H1 (cell line): ENCODE results near the gene DYNC1I1. TPM values are rescaled to one million over a fixed set of nuclear protein-coding genes. Genes with fewer than 3 reads are reported as not detected.

Experiments
- CTCF ChIA-PET: fragments of 300-600 bp; sonication (Branson Sonifier 250); formaldehyde crosslinking; loops from one replicate; lab custom pipeline; 2021; ENCODE audit not compliant: partially characterized antibody; lab: Charles Lee
- POLR2A ChIA-PET: fragments of 300-600 bp; sonication (Branson Sonifier 250); formaldehyde crosslinking; loops from one replicate; lab custom pipeline; 2021; ENCODE audit warnings: inconsistent platforms; ENCODE audit not compliant: partially characterized antibody; lab: Charles Lee
- DNase-seq, 2 experiments: peaks; one replicate each; pipeline versions ENCODE4 v3.0.0 to v3.0.0-alpha.2; 2010 to 2022; ENCODE audit warnings: low spot score in 2 of 2, low read depth in 1 of 2, mixed read lengths in 1 of 2
- FAIRE-seq: peaks from 2 replicates; lab custom pipeline; 2011; peaks lifted over from hg19 to GRCh38; lab: Jason Lieb, UNC
- H2AFZ ChIP-seq: 2 replicates; pipeline ENCODE4 v1.8.1; 2012; ENCODE audit warnings: low read length, inconsistent platforms
- H2AK5ac ChIP-seq: 2 replicates; pipeline ENCODE4 v1.6.1; 2013; ENCODE audit warnings: low read depth, low read length
- H2BK120ac ChIP-seq: replicated peaks from 2 replicates; pipeline ENCODE3; 2013; ENCODE audit warnings: low read depth, low read length, inconsistent platforms
- H2BK12ac ChIP-seq: 2 replicates; pipeline ENCODE4 v1.6.1; 2013; ENCODE audit warnings: low read depth, low read length
- H2BK15ac ChIP-seq: 2 replicates; pipeline ENCODE4 v1.6.1; 2013; ENCODE audit warnings: low read length
- H2BK20ac ChIP-seq: 2 replicates; pipeline ENCODE4 v1.6.1; 2013; ENCODE audit warnings: low read length
- H2BK5ac ChIP-seq: 2 replicates; pipeline ENCODE4 v1.6.1; 2013; ENCODE audit warnings: low read depth, low read length
- H3K14ac ChIP-seq: 2 replicates; pipeline ENCODE4 v1.6.1; 2013; ENCODE audit warnings: inconsistent platforms; ENCODE audit not compliant: insufficient read length
- H3K18ac ChIP-seq: 2 replicates; pipeline ENCODE4 v1.6.1; 2013; ENCODE audit warnings: low read length; ENCODE audit errors: extremely low read depth
- H3K23ac ChIP-seq: 2 replicates; pipeline ENCODE4 v1.6.1; 2013; ENCODE audit warnings: inconsistent platforms; ENCODE audit not compliant: insufficient read length
- H3K23me2 ChIP-seq: 2 replicates; pipeline ENCODE4 v1.6.1; 2013; ENCODE audit warnings: low read depth, low read length
- H3K27ac ChIP-seq: 2 replicates; pipeline ENCODE4 v1.6.1; 2011; ENCODE audit warnings: low read depth, low read length, inconsistent platforms
- H3K27me3 ChIP-seq, 4 experiments: replicated peaks in 1 of 4; 1 replicate in 1 of 4; 2 replicates in 3 of 4; pipeline versions ENCODE4 v1.6.1 to v1.8.1; 2011 to 2013; ENCODE audit warnings: low read length in 3 of 4, mild to moderate bottlenecking in 3 of 4, inconsistent platforms in 2 of 4, mixed read lengths in 2 of 4, moderate library complexity in 1 of 4; ENCODE audit not compliant: control insufficient read depth in 3 of 4, insufficient read depth in 3 of 4; ENCODE audit errors: extremely low read depth in 1 of 4
- H3K36me3 ChIP-seq, 4 experiments: 2 replicates each; pipeline versions ENCODE4 v1.6.1 to v1.8.1; 2011 to 2013; ENCODE audit warnings: mild to moderate bottlenecking in 4 of 4, low read length in 3 of 4, moderate library complexity in 2 of 4, control low read depth in 1 of 4, inconsistent platforms in 1 of 4; ENCODE audit not compliant: insufficient read depth in 4 of 4, control insufficient read depth in 2 of 4
- H3K4ac ChIP-seq: replicated peaks from 2 replicates; pipeline ENCODE3; 2013; ENCODE audit warnings: low read length, low read depth, mixed read lengths, inconsistent platforms; ENCODE audit not compliant: insufficient read length
- H3K4me1 ChIP-seq, 4 experiments: replicated peaks in 1 of 4; 1 replicate in 1 of 4; 2 replicates in 3 of 4; pipeline versions ENCODE4 v1.6.1 to v1.8.1; 2011 to 2013; ENCODE audit warnings: low read length in 3 of 4, inconsistent platforms in 2 of 4, mixed read lengths in 1 of 4; ENCODE audit not compliant: insufficient read depth in 4 of 4, control insufficient read depth in 3 of 4
- H3K4me2 ChIP-seq, 2 experiments: 2 replicates each; pipeline versions ENCODE4 v1.6.1 to v1.8.1; 2011 to 2013; ENCODE audit warnings: low read depth in 2 of 2, low read length in 2 of 2, control low read depth in 1 of 2, inconsistent platforms in 1 of 2, mild to moderate bottlenecking in 1 of 2; ENCODE audit not compliant: insufficient read depth in 1 of 2
- H3K4me3 ChIP-seq, 4 experiments: fragments of 200-600, 300-600 bp in 1 of 4; sonication (generic), shearing (Covaris generic), sonication (Bioruptor Twin) in 1 of 4; 2 replicates each; pipeline versions ENCODE4 v1.5.1 to v1.8.1; 2011 to 2016; ENCODE audit warnings: low read length in 4 of 4, low read depth in 3 of 4, control low read depth in 2 of 4, inconsistent platforms in 2 of 4, mild to moderate bottlenecking in 2 of 4, mixed read lengths in 1 of 4, moderate library complexity in 1 of 4; ENCODE audit not compliant: insufficient read depth in 2 of 4; ENCODE audit errors: extremely low read depth in 1 of 4
- H3K56ac ChIP-seq: replicated peaks from 2 replicates; pipeline ENCODE3; 2013; ENCODE audit warnings: low read depth, mild to moderate bottlenecking, mixed read lengths, low read length, inconsistent platforms; ENCODE audit not compliant: insufficient read length
- H3K79me1 ChIP-seq: 2 replicates; pipeline ENCODE4 v1.6.1; 2013; ENCODE audit warnings: low read depth, low read length, control low read depth
- H3K79me2 ChIP-seq, 2 experiments: 2 replicates each; pipeline versions ENCODE4 v1.6.1 to v1.8.1; 2012 to 2013; ENCODE audit warnings: low read length in 2 of 2, mild to moderate bottlenecking in 2 of 2, inconsistent platforms in 1 of 2; ENCODE audit not compliant: insufficient read depth in 2 of 2, control insufficient read depth in 1 of 2
- H3K9ac ChIP-seq, 4 experiments: replicated peaks in 1 of 4; 1 replicate in 1 of 4; 2 replicates in 3 of 4; pipeline versions ENCODE4 v1.6.1 to v1.8.1; 2011 to 2013; ENCODE audit warnings: low read depth in 3 of 4, low read length in 3 of 4, control low read depth in 2 of 4, mild to moderate bottlenecking in 2 of 4, moderate library complexity in 2 of 4, inconsistent platforms in 1 of 4; ENCODE audit errors: extremely low read depth in 1 of 4
- H3K9me3 ChIP-seq, 2 experiments: 2 replicates each; pipeline versions ENCODE4 v1.6.1 to v1.8.1; 2012 to 2013; ENCODE audit warnings: mild to moderate bottlenecking in 2 of 2, moderate library complexity in 2 of 2, control low read depth in 1 of 2, inconsistent platforms in 1 of 2, low read depth in 1 of 2, low read length in 1 of 2, mixed read lengths in 1 of 2; ENCODE audit not compliant: insufficient read depth in 2 of 2
- H4K20me1 ChIP-seq, 2 experiments: replicated peaks in 1 of 2; 2 replicates each; pipeline versions ENCODE3 to v1.8.1; 2011 to 2013; ENCODE audit warnings: inconsistent platforms in 2 of 2, low read length in 2 of 2, mild to moderate bottlenecking in 1 of 2; ENCODE audit not compliant: insufficient read depth in 2 of 2, control insufficient read depth in 1 of 2
- H4K5ac ChIP-seq: 2 replicates; pipeline ENCODE4 v1.6.1; 2013; ENCODE audit warnings: low read length, low read depth, mixed read lengths, inconsistent platforms; ENCODE audit not compliant: insufficient read length
- H4K8ac ChIP-seq: 2 replicates; pipeline ENCODE4 v1.8.0; 2013; ENCODE audit warnings: mild to moderate bottlenecking, moderate library complexity, low read length, inconsistent platforms; ENCODE audit not compliant: insufficient read depth; ENCODE audit errors: extremely low read depth
- H4K91ac ChIP-seq: replicated peaks from 2 replicates; pipeline ENCODE3; 2013; ENCODE audit warnings: low read length, mixed read lengths, inconsistent platforms; ENCODE audit not compliant: insufficient read length
- TAF7 ChIP-seq: optimal IDR thresholded peaks from 2 replicates; pipeline ENCODE3; 2011; ENCODE audit warnings: low read depth, mild to moderate bottlenecking, inconsistent platforms, low read length, moderate library complexity, borderline replicate concordance
- WGBS, 2 experiments: shearing (Covaris generic) in 1 of 2; methylation state at CpG; one replicate each; pipeline versions ENCODE4 v1.1.6 to v1.1.7; 2013 to 2015; ENCODE audit warnings: low lambda C conversion rate in 2 of 2, mixed read lengths in 2 of 2, inconsistent platforms in 1 of 2, low coverage in 1 of 2, missing lambda C conversion rate in 1 of 2; ENCODE audit not compliant: insufficient replicate concordance in 2 of 2, insufficient coverage in 1 of 2, insufficient read length in 1 of 2; ENCODE audit errors: extremely low coverage in 1 of 2, missing lambda C conversion rate in 1 of 2; 5-methylcytosine and 5-hydroxymethylcytosine counted together
- polyA plus RNA-seq, 7 experiments: library from polyadenylated mRNA; depleted of rRNA in 3 of 7; stranded (reverse) in 5 of 7; unstranded in 2 of 7; fragments of >200 nt in 5 of 7; fragments of 200-250 nt in 2 of 7; gene quantifications; 1 replicate in 5 of 7; 2 replicates in 1 of 7; 4 replicates in 1 of 7; pipeline versions ENCODE4 v1.2.1 to v1.2.3, GENCODE V29; 2011 to 2013; ENCODE audit warnings: missing spikeins in 2 of 7, mixed read lengths in 2 of 7
- total RNA-seq: library from RNA; stranded (reverse); fragmentation: NEBNext Ultra II Directional; extraction: Animal tissue kit (Norgen Biotek cat#: 25700); gene quantifications from 2 replicates; pipeline ENCODE4 v1.2.1, GENCODE V29; 2021

The DYNC1I1 gene
- total and polyA plus RNA-seq, 2 of the 8 experiments (the other 6 are each of a cell fraction or from before 2014, with no cell fraction given) = 0.45 to 0.58 TPM

DNA sequence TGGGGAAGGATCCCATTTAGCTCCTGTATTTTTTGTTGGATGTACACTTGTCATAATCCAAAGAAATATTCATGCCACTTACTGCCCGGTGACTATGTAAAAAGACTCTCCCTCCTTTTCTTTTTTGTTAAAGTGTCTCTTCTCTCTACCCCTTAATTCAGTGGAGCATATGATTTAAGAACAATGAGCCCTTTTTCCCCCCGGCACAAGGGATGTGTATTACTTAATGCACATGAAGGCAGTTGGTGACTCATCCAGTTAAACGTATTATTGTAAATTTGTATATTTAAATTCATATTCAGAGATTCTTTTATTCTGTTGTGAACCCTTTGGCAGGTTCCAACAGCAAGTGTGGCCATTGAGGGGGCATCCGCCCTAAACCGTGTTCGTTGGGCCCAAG lies 307.7 kb downstream of the DYNC1I1 start:
- H3K56ac ChIP-seq = no peak overlapping the region
- no peak overlapping the region for H2BK12ac ChIP-seq
- H3K4me3 ChIP-seq = no peak overlapping the region
- no peak overlapping the region for H4K91ac ChIP-seq
- no peak for TF ChIP-seq TAF7
- no peak overlapping the region for H3K4ac ChIP-seq
- H2AFZ ChIP-seq = no peak overlapping the region
- no peaks in the 10 kb centered on the region for H4K20me1 ChIP-seq
- POLR2A ChIA-PET = no interaction called here
- H3K36me3 ChIP-seq = no peaks in the 10 kb centered on the region
- no peak overlapping the region for H4K5ac ChIP-seq
- H3K23ac ChIP-seq = no peak overlapping the region
- no peak overlapping the region for H2AK5ac ChIP-seq
- H3K79me1 ChIP-seq = no peaks in the 10 kb centered on the region
- no peak overlapping the region for H2BK120ac ChIP-seq
- H3K4me1 ChIP-seq = peaks cover 0 to 2% (median 0%) of the 10 kb centered on the region in 4 experiments; a peak in 2 of 7 replicates
- no peak overlapping the region for H2BK20ac ChIP-seq
- H3K9me3 ChIP-seq = no peaks in the 10 kb centered on the region
- H3K27ac ChIP-seq = no peak overlapping the region
- no peaks in the 10 kb centered on the region for H3K79me2 ChIP-seq
- no peak overlapping the region for H3K9ac ChIP-seq
- WGBS, 2 experiments = 79% methylated on average over 6 of the region's 6 CpGs; no CpG with 5 or more reads in 1 of the 2 experiments
- H4K8ac ChIP-seq = no peak overlapping the region
- FAIRE-seq = no peak
- CTCF ChIA-PET = no interaction called here
- H2BK5ac ChIP-seq = no peak overlapping the region
- peaks cover 6% of the 10 kb centered on the region for H3K23me2 ChIP-seq
- H2BK15ac ChIP-seq = no peak overlapping the region
- H3K27me3 ChIP-seq = peaks cover 3 to 18% (median 9%) of the 10 kb centered on the region in 4 experiments
- no peak overlapping the region for H3K4me2 ChIP-seq
- DNase-seq = no peak
- H3K18ac ChIP-seq = no peak overlapping the region
- no peak overlapping the region for H3K14ac ChIP-seq
